Uterine smooth muscle cell (primary cell): ENCODE data around the gene DIDO1. TPM values are rescaled to one million over a fixed set of nuclear protein-coding genes. Genes with fewer than 3 reads are reported as not detected.

Experiments
- total RNA-seq: library from RNA; depleted of rRNA; stranded (reverse); fragments of >200 nt; gene quantifications from 2 replicates; pipeline ENCODE4 v1.2.3, GENCODE V29; 2014

DIDO1 gene
- 53.1 and 60.6 TPM in 2 replicates for total RNA-seq

GRCh38 chr20:62926229-62927127 is at the start of gene DIDO1:
Gene DIDO1 (minus strand): TSS chr20:62926505.

GRCh38 chr20:62952373-62952967 is 26.2 kb upstream of the DIDO1 start, which contains the start of gene SLC17A9:
Gene SLC17A9 (plus strand): TSS chr20:62952709. CDS start chr20:62952831, 122 bp downstream.

GRCh38 chr20:62938105-62938888 is 12.0 kb upstream of the DIDO1 start, which contains the start of gene GID8:
Gene GID8 (plus strand): TSS chr20:62938147. CDS start chr20:62941503, 3,356 bp downstream.

DNA sequence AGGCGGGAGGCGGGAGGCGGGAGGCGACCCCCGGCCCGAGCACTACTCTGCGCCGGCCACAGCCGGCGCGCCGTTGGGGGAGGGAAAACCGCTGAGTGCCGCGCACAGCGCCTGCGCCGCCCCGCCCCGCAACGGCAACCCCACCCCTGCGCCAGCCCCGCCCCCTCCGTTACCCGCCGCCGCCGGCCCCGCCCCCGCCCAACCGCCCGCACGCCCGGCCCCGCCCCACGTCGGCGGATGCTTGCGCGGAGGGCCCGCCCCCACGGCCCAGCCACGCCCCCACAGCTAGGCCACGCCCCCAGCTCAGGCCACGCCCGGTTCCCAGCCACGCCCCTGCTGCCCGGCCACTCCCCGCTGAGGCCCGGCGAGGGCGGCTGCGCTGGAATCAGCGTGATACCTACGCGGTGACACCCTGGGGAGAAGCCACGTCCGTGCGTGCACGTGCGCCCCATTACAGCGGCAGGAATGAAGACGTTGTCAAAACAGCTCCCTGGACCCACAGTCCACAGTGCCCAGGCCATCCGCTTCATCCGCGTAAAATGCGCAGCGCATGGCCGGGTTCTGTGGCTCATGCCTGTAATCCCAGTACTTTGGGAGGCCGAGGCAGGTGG is 64.5 kb downstream of the DIDO1 start, which contains the start of gene TCFL5:
TCFL5 (minus strand) TSS at position 97 of the 611 bp plus-strand sequence. CDS start 152 bp downstream, outside the sequence.

Other genes starting within 250 kb of the DIDO1 start
- gene NTSR1, start 217.7 kb downstream of the DIDO1 start, total RNA-seq = 2.0 and 3.1 TPM in 2 replicates
- gene MRGBP, start 130.0 kb downstream of the DIDO1 start, total RNA-seq = 22.0 and 33.9 TPM in 2 replicates
- gene OGFR, start 121.7 kb downstream of the DIDO1 start, total RNA-seq = 48.4 and 51.5 TPM in 2 replicates
- gene COL9A3, start 109.5 kb downstream of the DIDO1 start, total RNA-seq = 0.11 and 1.1 TPM in 2 replicates
- gene TCFL5, start 64.7 kb downstream of the DIDO1 start, total RNA-seq = 21.6 and 27.9 TPM in 2 replicates
- gene GID8, start 11.6 kb upstream of the DIDO1 start, total RNA-seq = 32.4 and 39.7 TPM in 2 replicates
- gene SLC17A9, start 26.2 kb upstream of the DIDO1 start, total RNA-seq = 16.0 and 16.6 TPM in 2 replicates
- gene BHLHE23, start 80.5 kb upstream of the DIDO1 start, total RNA-seq = not detected in 2 replicates